Lower leg skin (tissue), 3 donors: ENCODE data around the gene ZNF135.

ENCODE experiments used
- POLR2A ChIP-seq, 2 donors: fragments of 450-650 bp; IDR thresholded peaks; one replicate each; pipeline ENCODE4 v1.6.1; 2016 to 2017; ENCODE audit warnings: antibody characterized with exemption in 2 of 2, mild to moderate bottlenecking in 1 of 2, moderate library complexity in 1 of 2
- TF ChIP-seq, protein P1 (sequence below), 3 donors: fragments of 450-650 bp; IDR thresholded peaks; one replicate each; pipeline ENCODE4 v1.5.1; 2016; ENCODE audit warnings: antibody characterized with exemption in 3 of 3, mild to moderate bottlenecking in 3 of 3, moderate library complexity in 2 of 3

DNA sequence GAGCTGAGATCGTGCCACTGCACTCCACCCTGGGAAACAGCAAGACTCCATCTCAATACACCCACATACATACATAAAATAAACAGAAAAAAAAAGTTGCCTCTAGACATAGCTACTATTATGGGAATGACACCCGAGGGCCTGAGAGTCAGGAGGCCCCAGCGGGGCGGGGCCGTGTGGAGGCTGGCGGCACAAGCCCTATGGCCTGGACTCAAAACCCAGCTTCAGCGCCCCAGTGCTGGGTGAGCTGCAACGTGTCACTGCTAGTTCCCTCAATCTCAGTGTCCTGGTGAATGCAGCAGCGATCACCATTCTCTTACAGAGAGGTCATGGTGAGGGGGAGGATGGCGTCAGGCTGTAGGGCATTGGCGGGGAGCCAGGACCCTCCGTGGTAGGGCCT is 34.4 kb upstream of the ZNF135 start:
- TF ChIP-seq, protein P1, sequence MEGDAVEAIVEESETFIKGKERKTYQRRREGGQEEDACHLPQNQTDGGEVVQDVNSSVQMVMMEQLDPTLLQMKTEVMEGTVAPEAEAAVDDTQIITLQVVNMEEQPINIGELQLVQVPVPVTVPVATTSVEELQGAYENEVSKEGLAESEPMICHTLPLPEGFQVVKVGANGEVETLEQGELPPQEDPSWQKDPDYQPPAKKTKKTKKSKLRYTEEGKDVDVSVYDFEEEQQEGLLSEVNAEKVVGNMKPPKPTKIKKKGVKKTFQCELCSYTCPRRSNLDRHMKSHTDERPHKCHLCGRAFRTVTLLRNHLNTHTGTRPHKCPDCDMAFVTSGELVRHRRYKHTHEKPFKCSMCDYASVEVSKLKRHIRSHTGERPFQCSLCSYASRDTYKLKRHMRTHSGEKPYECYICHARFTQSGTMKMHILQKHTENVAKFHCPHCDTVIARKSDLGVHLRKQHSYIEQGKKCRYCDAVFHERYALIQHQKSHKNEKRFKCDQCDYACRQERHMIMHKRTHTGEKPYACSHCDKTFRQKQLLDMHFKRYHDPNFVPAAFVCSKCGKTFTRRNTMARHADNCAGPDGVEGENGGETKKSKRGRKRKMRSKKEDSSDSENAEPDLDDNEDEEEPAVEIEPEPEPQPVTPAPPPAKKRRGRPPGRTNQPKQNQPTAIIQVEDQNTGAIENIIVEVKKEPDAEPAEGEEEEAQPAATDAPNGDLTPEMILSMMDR (IDR thresholded peaks at IDR 0.05), result no peak
- TF ChIP-seq POLR2A (IDR thresholded peaks at IDR 0.05), result no peak
